Naive thymus-derived CD4-positive, alpha-beta T cell (primary cell): Measurements from ENCODE around the gene ZBTB17. TPM values are rescaled to one million over a fixed set of nuclear protein-coding genes. Genes with fewer than 3 reads are reported as not detected.

ENCODE experiments used
- ATAC-seq: fragments of 150-1000 bp; cut with Tn5 transposase; 2 replicates; pipeline ENCODE4 v1.10.0; 2021; ENCODE audit warnings: mild to moderate bottlenecking, moderate library complexity
- CTCF ChIA-PET: fragments of 350-600 bp; sonication (Branson Sonifier 250); formaldehyde crosslinking; loops from one replicate; lab custom pipeline; 2021; ENCODE audit warnings: antibody characterized with exemption; lab: Charles Lee
- POLR2A ChIA-PET: fragments of 350-600 bp; sonication (Branson Sonifier 250); formaldehyde crosslinking; loops from one replicate; lab custom pipeline; 2021; ENCODE audit warnings: antibody characterized with exemption, inconsistent platforms; lab: Charles Lee
- DNase-seq, 9 donors: peaks; one replicate each; pipeline versions ENCODE4 v3.0.0 to v3.0.0-alpha.2; 2020 to 2022; ENCODE audit warnings: mixed read lengths in 1 of 9
- H3K27ac ChIP-seq: one replicate; pipeline ENCODE4 v1.7.0; 2013; ENCODE audit warnings: mild to moderate bottlenecking, low read depth, low read length, moderate library complexity
- H3K27me3 ChIP-seq, 2 donors: one replicate each; pipeline ENCODE4 v1.7.0; 2013; ENCODE audit warnings: low read length in 2 of 2, mild to moderate bottlenecking in 2 of 2, moderate library complexity in 2 of 2; ENCODE audit not compliant: control insufficient read depth in 2 of 2, insufficient read depth in 2 of 2
- H3K36me3 ChIP-seq, 3 experiments: 1 replicate in 2 of 3; 2 replicates in 1 of 3; pipeline ENCODE4 v1.7.0; 2013; ENCODE audit warnings: low read length in 3 of 3, mild to moderate bottlenecking in 3 of 3, moderate library complexity in 1 of 3; ENCODE audit not compliant: insufficient read depth in 3 of 3, control insufficient read depth in 2 of 3
- H3K4me1 ChIP-seq, 2 donors: one replicate each; pipeline ENCODE4 v1.7.0; 2013; ENCODE audit warnings: low read length in 2 of 2, mild to moderate bottlenecking in 2 of 2, moderate library complexity in 1 of 2; ENCODE audit not compliant: control insufficient read depth in 2 of 2, insufficient read depth in 2 of 2
- H3K4me3 ChIP-seq: 2 replicates; pipeline ENCODE4 v1.7.0; 2013; ENCODE audit warnings: mild to moderate bottlenecking, low read length
- H3K9me3 ChIP-seq, 3 experiments: 1 replicate in 2 of 3; 2 replicates in 1 of 3; pipeline ENCODE4 v1.7.0; 2013; ENCODE audit warnings: low read length in 3 of 3; ENCODE audit not compliant: control insufficient read depth in 2 of 3
- H3K27ac Mint-ChIP-seq, 9 donors: one replicate each; pipeline ENCODE4 v1.8.0; 2020 to 2022; ENCODE audit warnings: mixed read lengths in 9 of 9, mild to moderate bottlenecking in 8 of 9, moderate library complexity in 5 of 9, inconsistent platforms in 2 of 9
- H3K27me3 Mint-ChIP-seq, 5 donors: one replicate each; pipeline ENCODE4 v1.8.0; 2021 to 2022; ENCODE audit warnings: mixed read lengths in 5 of 5, mild to moderate bottlenecking in 1 of 5
- H3K36me3 Mint-ChIP-seq, 5 donors: one replicate each; pipeline ENCODE4 v1.8.0; 2020 to 2022; ENCODE audit warnings: mixed read lengths in 5 of 5, mild to moderate bottlenecking in 3 of 5, inconsistent platforms in 1 of 5
- H3K4me1 Mint-ChIP-seq, 7 donors: one replicate each; pipeline ENCODE4 v1.8.0; 2020 to 2022; ENCODE audit warnings: mixed read lengths in 7 of 7, mild to moderate bottlenecking in 3 of 7, inconsistent platforms in 1 of 7
- H3K4me3 Mint-ChIP-seq, 10 donors: one replicate each; pipeline ENCODE4 v1.8.0; 2020 to 2022; ENCODE audit warnings: mild to moderate bottlenecking in 10 of 10, mixed read lengths in 10 of 10, moderate library complexity in 6 of 10, inconsistent platforms in 2 of 10
- H3K9me3 Mint-ChIP-seq, 11 donors: one replicate each; pipeline ENCODE4 v1.8.0; 2020 to 2022; ENCODE audit warnings: mixed read lengths in 11 of 11, mild to moderate bottlenecking in 4 of 11, inconsistent platforms in 1 of 11, moderate library complexity in 1 of 11
- intact Hi-C, 2 donors: fragments of 100-400 bp; cut with micrococcal nuclease; formaldehyde crosslinking; loops; one replicate each; pipeline ENCODE4 v1.15.1; 2023
- polyA plus RNA-seq, 2 donors: library from polyadenylated mRNA; unstranded; fragments of 300-500 nt; fragmentation: Illumina TruSeq; gene quantifications; one replicate each; pipeline ENCODE4 v1.2.3, GENCODE V29; 2021
- total RNA-seq, 6 experiments: library from RNA in 5 of 6; stranded (reverse) in 5 of 6; gene quantifications; 1 replicate in 5 of 6; 2 replicates in 1 of 6; pipeline ENCODE4 v1.2.3 and lab custom pipeline; 2021 to 2026

Gene ZBTB17
- total and polyA plus RNA-seq, 7 experiments from 2014 or later: 11.2 to 85.1 (median 63.5) TPM

- Histone ChIP-seq H3K4me1 (peaks cover 14 to 19% of the 10 kb centered on the region in 2 donors), H3K27ac (no peak overlapping the region), H3K36me3 (peaks cover 0 to 38% (median 0%) of the 10 kb centered on the region in 3 experiments), H3K9me3 (no peaks in the 10 kb centered on the region), H3K4me3 (no peak overlapping the region), H3K27me3 (no peaks in the 10 kb centered on the region)
- no peak for DNase-seq
- peaks cover 0 to 3% (median 0%) of the 10 kb centered on the region in 11 donors for H3K9me3 Mint-ChIP-seq
- peaks cover 6 to 56% (median 29%) of the 10 kb centered on the region in 5 donors for H3K36me3 Mint-ChIP-seq
- H3K27ac Mint-ChIP-seq: no peak overlapping the region
- no peaks in the 10 kb centered on the region for H3K27me3 Mint-ChIP-seq
- ChIA-PET CTCF (no interaction called here), POLR2A (no interaction called here)
- H3K4me3 Mint-ChIP-seq: no peak overlapping the region
- intact Hi-C loops: loop anchor here in 1 of 2 donors (5.0 kb wide), 1 partner anchor 352 kb away; the partner anchor contains the start of gene DDI2
- ATAC-seq: no peak
- peaks cover 36 to 71% (median 67%) of the 10 kb centered on the region in 7 donors for H3K4me1 Mint-ChIP-seq
Observed at GRCh38 chr1:15969321-15969880, 6.5 kb downstream of the ZBTB17 start.

- H3K4me1 Mint-ChIP-seq: peaks cover 37 to 74% (median 72%) of the 10 kb centered on the region in 7 donors
- peaks cover 0 to 38% (median 0%) of the 10 kb centered on the region in 3 experiments for H3K36me3 ChIP-seq
- no peak for ATAC-seq
- DNase-seq: no peak
- H3K4me1 ChIP-seq: peaks cover 13 to 19% of the 10 kb centered on the region in 2 donors
- H3K27me3 ChIP-seq: no peaks in the 10 kb centered on the region
- CTCF ChIA-PET: no interaction called here
- no peak overlapping the region for H3K4me3 Mint-ChIP-seq
- peak overlapping the region in 2 of 9 donors; percentile 18 to 69 for H3K27ac Mint-ChIP-seq
- H3K9me3 Mint-ChIP-seq: peaks cover 0 to 3% (median 0%) of the 10 kb centered on the region in 11 donors
- POLR2A ChIA-PET: interaction anchor here (0.7 to 1.0 kb wide), 2 partner anchors 121 to 146 kb away, joined by 3 read pairs; no protein-coding TSS in a partner anchor
- no peaks in the 10 kb centered on the region for H3K27me3 Mint-ChIP-seq
- intact Hi-C loops: loop anchor here in 1 of 2 donors (5.0 kb wide), 1 partner anchor 351 kb away; the partner anchor contains the start of gene DDI2
- no peak overlapping the region for H3K4me3 ChIP-seq
- H3K27ac ChIP-seq: no peak overlapping the region
- H3K9me3 ChIP-seq: no peaks in the 10 kb centered on the region
- peaks cover 6 to 55% (median 23%) of the 10 kb centered on the region in 5 donors for H3K36me3 Mint-ChIP-seq
Observed at GRCh38 chr1:15968172-15968571, 7.7 kb downstream of the ZBTB17 start.

- Histone ChIP-seq H3K4me3 (no peak overlapping the region), H3K27ac (peak overlapping the region; percentile 20), H3K27me3 (no peaks in the 10 kb centered on the region), H3K36me3 (peaks cover 0 to 32% (median 0%) of the 10 kb centered on the region in 3 experiments), H3K4me1 (peaks cover 13 to 19% of the 10 kb centered on the region in 2 donors), H3K9me3 (no peaks in the 10 kb centered on the region)
- CTCF ChIA-PET: no interaction called here
- Mint-ChIP-seq H3K4me1 (peaks cover 37 to 73% (median 63%) of the 10 kb centered on the region in 7 donors), H3K9me3 (peaks cover 0 to under 1% (median 0%) of the 10 kb centered on the region in 11 donors), H3K36me3 (peaks cover 1 to 42% (median 13%) of the 10 kb centered on the region in 5 donors), H3K27ac (peak overlapping the region in 6 of 9 donors; percentile 14 to 77 (median 42)), H3K4me3 (peak overlapping the region in 6 of 10 donors; percentile 13 to 80 (median 67)), H3K27me3 (no peaks in the 10 kb centered on the region)
- ATAC-seq (no peak), DNase-seq (no peak)
- intact Hi-C loops: loop anchor here (1.0 to 5.0 kb wide), 5 partner anchors 8 to 350 kb away; partner anchors contain the start of genes DDI2 (in 1 of the 2) and ZBTB17 (in 1 of the 2)
- POLR2A ChIA-PET: no interaction called here
Observed at GRCh38 chr1:15966956-15967344, 9.0 kb downstream of the ZBTB17 start.

DNA sequence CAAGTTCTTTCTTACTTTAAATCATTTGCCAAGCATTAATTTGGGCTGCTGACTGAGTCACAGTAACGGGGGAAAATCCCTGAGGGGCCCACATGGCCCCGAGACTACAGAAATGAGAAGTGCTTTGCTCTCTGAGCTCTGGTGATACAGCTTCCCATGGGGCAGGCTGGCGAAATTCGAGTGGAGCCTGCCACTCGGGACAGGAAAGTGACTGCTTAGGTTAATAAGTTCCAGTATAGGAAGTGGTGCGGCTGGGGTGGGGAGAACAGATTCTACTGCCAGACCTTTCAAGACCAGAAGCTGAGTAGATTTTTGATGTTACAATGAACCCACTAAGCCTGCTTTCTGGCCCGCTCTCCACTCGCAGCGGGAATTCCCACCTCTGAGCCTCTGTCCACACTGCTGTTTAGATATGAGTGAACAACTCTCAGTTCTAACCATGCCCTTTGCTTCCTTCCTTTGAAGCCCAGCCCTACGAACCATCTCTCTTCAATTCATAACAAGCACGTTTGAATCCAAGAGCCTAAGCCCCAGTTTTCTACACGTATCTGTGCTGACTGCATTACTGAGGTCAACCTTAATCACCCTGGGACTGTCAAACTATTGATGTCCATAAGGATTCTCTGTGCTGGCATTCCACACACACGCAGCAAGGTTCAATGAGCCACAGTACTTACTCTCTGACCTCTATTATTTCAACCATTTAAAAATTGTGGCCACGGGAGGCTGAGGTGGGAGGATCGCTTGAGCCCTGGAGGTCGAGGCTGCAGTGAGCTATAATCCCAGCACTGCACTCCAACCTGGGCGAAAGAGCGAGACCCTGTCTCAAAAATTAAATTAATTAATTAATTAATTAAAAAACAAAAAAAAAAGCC, 9.6 kb downstream of the ZBTB17 start:
- ATAC-seq: peak; percentile 83
- ChIA-PET POLR2A (interaction anchor here (0.8 kb wide), 1 partner anchor 10 kb away, joined by 4 read pairs; no protein-coding TSS in a partner anchor), CTCF (no interaction called here)
- peak overlapping the region; percentile 19 for H3K4me3 ChIP-seq
- Mint-ChIP-seq H3K9me3 (no peaks in the 10 kb centered on the region), H3K27ac (peak overlapping the region; percentile 46 to 93 (median 74)), H3K4me1 (peaks cover 40 to 72% (median 66%) of the 10 kb centered on the region in 7 donors), H3K27me3 (no peaks in the 10 kb centered on the region), H3K4me3 (peak overlapping the region; percentile 64 to 81 (median 76)), H3K36me3 (peaks cover 0 to 43% (median 11%) of the 10 kb centered on the region in 5 donors)
- H3K4me1 ChIP-seq: peaks cover 13 to 19% of the 10 kb centered on the region in 2 donors
- H3K27me3 ChIP-seq: no peaks in the 10 kb centered on the region
- DNase-seq: peak in 4 of 9 donors; percentile 23 to 80 (median 27)
- H3K9me3 ChIP-seq: no peaks in the 10 kb centered on the region
- H3K27ac ChIP-seq: peak overlapping the region; percentile 29
- intact Hi-C loops: loop anchor here (1.0 to 5.0 kb wide), 5 partner anchors 9 to 349 kb away; partner anchors contain the start of genes DDI2 (in 1 of the 2) and ZBTB17 (in 1 of the 2)
- H3K36me3 ChIP-seq: peaks cover 0 to 32% (median 0%) of the 10 kb centered on the region in 3 experiments

DNA sequence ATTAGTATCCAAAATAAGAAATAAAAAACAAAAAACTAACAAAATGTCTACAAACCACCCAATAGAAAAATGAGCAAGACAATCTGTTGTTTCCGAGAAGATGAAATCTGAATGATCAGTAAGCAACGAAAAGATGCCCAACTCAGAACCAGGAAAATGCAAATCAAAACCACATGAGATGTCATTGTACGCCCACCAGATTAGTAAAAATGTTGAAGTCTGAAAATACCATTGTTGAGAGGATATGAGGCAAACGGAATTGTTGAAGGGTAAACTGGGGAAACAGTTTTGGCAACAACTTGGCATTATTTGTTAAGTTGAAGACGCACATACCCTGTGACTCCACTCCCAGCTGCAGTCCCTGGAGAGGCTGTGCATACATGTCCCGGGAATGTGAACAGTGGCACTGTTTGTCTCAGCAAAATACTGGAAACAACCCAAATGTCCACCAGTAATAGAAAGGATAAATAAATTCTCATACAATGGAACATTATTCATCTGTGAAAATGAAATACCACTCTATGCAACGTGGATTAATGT, 10.6 kb downstream of the ZBTB17 start:
- peak overlapping the region; percentile 19 for H3K4me3 ChIP-seq
- H3K4me1 ChIP-seq: peaks cover 13 to 19% of the 10 kb centered on the region in 2 donors
- Mint-ChIP-seq H3K4me3 (peak overlapping the region in 9 of 10 donors; percentile 64 to 81 (median 76)), H3K36me3 (peaks cover 0 to 38% (median 11%) of the 10 kb centered on the region in 5 donors), H3K4me1 (peaks cover 41 to 80% (median 69%) of the 10 kb centered on the region in 7 donors), H3K9me3 (no peaks in the 10 kb centered on the region), H3K27ac (peak overlapping the region; percentile 46 to 93 (median 64)), H3K27me3 (no peaks in the 10 kb centered on the region)
- no peaks in the 10 kb centered on the region for H3K9me3 ChIP-seq
- peaks cover 0 to 29% (median 0%) of the 10 kb centered on the region in 3 experiments for H3K36me3 ChIP-seq
- no peaks in the 10 kb centered on the region for H3K27me3 ChIP-seq
- H3K27ac ChIP-seq: peak overlapping the region; percentile 29
- CTCF ChIA-PET: no interaction called here
- ATAC-seq: no peak
- intact Hi-C loops: loop anchor here in 1 of 2 donors (5.0 kb wide), 1 partner anchor 348 kb away; the partner anchor contains the start of gene DDI2
- POLR2A ChIA-PET: no interaction called here
- DNase-seq: no peak
